HG03378 (cell line): ENCODE results near the gene CHST8.
"Not testable (repeated sequence)": the region's sequence is repeated elsewhere in the genome, so short reads cannot be mapped to it uniquely, and the experiment has no call there.

Experiments used
- ATAC-seq: cut with Tn5 transposase; IDR thresholded peaks from one replicate; pipeline ENCODE4 v1.9.1; 2021; ENCODE audit warnings: mild to moderate bottlenecking, moderate library complexity; ENCODE audit not compliant: unreplicated experiment

Gene CHST8

DNA sequence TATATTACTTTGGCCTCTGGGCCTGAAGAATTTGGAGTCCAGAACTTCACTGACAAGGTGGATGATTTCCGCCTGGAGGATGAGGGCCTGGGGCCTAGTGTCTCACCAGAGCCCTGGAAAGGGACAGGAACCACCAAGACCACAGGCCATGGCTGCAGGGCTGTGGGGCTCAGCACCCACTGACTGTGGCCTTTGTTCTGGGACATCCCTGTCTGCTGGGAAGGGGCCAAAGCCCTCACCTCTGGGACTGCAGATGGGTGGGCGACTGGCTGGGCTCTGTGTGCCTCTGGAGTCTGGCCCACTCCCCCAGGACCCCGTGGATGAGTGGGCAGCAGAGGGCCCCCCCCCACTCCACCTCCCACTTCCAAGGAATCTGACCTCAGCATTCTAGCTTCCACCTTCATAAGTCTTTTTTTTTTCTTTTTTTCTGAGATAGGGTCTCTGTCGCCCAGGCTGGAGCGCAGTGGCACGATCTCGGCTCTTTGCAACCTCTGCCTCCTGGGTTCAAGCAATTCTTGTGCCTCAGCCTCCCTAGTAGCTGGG, 20.3 kb downstream of the CHST8 start:
- ATAC-seq, result no peak

DNA sequence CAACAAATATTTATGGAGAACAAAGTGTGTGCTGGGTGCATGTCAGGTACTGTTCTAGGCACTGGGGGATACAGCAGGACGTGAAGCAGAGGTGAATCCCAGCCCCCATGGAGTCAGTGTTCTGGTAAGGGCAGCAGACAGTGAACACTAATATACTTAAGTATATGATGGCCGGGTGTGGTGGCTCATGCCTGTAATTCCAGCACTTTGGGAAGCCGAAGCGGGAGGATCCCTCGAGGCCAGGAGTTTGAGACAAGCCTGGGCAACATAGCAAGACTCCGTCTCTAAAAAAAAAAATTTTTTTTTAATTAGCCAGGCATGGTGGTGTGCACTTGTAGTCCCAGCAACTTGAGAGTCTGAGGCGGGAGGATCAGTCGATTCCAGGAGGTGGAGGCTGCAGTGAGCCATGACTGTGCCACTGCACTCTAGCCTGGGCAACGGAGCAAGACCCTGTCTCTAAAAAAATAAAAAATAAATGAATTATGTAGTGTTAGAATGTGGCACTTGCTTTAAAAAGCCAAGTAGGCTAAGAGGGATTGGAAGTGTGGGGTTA, 22.6 kb downstream of the CHST8 start:
- ATAC-seq, result no peak

DNA sequence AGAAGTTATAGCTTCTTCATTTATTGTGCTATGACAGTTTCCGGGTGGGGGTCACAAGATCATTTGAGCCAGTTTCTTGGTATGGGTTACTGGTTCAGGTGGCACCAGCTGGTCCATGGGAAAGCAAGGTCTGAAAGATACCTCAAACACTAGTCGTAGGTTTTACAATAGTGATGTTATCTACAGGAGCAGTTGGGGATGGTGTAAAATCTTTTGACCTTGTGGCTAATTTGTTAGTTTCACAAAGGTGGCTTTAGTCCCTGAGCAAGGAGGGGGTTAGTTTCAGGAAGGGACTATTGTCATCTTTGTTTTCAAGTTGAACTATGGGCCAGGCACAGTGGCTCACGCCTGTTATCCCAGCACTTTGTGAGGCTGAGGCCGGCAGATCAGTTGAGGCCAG, 24.6 kb downstream of the CHST8 start:
- ATAC-seq, result no peak

DNA sequence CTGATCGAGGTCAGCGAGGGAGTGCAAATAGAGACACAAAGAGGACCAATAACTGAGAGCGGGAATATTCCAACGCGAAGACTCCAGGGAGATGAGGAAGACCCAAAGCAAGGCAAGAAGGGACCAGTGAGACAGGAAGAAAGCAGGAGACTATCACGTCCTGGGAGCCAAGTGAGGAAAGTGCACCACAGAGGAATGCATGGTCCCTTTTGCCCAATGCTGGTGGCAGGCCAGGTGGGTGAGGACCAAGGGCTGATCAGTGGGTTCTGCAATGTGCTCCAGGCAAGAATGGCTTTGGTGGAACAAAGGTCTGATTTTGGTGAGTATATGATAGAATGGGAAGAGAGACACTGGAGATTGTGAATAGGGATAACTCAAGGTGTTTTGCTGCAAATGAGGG, 25.4 kb downstream of the CHST8 start:
- ATAC-seq, result no peak

DNA sequence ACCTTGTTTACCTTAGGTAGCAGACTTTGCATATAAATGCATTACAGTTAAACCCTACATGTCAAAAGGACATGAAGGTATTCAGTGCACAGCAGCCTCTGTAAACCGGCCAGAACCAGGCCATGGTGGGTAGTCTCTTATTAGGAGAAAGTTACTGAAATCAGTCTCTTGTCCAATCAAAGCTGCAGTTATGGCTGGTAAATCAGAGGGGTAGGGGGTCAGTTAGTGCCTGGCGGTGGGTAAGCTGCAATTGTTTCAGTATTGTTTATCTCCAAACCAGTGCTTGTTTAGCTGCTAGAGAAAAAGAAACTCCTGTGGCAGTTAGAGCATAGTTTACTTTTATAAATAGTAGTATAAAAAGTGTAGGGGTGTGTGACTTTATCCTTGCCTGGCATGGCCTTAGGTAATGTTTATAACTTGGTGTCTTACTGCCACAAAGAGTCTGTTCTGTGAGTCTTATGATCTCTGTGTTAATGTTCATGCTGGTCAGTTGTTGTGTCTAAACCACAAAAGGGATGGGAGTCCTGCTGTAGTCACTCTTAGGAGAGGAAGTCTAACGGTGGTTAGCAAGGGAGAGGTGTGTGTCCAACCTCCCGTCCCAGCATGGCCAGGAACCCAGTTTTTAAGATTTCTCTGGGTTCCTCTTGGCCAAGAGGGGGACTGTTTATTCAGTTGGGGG, 28.0 kb downstream of the CHST8 start:
- no peak for ATAC-seq

DNA sequence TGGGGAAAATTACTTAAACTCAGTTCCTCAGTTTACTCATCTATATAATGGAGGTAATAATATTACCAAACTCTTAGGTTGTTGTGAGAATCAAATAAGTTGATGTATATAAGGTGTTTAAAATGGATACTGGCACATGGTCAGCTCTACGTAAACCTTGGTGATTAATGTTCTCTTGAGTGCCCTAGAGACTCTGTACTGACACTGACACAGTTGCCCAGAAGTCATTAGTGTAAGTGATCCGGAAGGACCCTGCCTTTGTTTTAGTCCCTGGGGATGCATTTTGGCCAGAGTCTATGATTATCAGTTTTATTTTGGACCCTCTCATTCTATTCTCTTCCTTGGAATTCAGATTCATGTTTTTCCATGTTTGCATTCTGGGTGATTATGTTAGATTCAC, 31.9 kb downstream of the CHST8 start:
- ATAC-seq, result no peak

DNA sequence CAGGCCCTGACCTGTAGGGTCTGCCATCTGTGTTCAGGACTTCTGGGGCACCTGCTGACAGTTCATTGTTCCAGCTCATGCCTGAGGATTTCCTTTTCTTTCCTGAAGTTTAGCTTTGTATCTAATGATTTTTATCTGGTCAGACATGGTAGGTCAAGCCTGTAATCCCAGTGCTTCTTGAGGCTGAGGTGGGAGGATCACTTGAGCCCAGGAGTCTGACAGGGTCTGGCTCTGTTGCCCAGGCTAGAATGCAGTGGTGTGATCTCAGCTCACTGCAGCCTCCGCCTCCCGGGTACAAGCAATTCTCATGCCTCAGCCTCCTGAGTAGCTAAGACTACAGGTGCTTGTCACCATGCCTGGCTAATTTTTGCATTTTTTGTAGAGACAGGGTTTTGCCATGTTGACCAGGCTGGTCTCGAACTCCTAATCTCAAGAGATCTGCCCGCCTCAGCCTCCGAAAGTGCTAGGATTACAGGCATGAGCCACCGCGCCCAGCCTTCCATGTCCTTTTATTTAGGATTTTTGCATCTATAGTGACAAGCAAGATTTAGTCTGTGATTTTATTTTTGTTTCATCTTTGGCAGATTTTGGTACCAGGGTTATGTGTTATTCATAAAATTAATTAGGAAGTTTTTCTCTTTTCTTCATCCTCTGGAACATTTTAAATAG, 33.2 kb downstream of the CHST8 start:
- ATAC-seq, result no peak

DNA sequence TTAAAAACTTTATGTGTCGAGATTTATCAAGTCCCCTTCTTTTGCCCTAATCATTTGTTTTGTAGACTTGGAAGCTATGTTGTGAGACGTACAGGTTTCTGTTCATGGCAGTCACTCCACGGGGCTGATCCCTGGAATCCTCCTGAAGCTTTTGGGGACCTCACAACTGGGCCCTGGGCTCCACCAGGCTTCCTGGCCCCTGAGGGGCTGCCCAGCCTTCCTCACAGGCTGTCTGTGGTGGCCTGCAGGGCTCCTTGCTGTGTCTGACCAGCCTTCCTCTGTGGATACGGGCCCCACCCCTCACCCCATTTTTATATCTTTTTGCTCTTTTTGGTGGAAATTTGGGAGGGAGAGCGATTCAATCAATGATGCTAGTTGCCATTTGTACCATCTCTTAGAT, 38.1 kb downstream of the CHST8 start:
- ATAC-seq, result no peak

DNA sequence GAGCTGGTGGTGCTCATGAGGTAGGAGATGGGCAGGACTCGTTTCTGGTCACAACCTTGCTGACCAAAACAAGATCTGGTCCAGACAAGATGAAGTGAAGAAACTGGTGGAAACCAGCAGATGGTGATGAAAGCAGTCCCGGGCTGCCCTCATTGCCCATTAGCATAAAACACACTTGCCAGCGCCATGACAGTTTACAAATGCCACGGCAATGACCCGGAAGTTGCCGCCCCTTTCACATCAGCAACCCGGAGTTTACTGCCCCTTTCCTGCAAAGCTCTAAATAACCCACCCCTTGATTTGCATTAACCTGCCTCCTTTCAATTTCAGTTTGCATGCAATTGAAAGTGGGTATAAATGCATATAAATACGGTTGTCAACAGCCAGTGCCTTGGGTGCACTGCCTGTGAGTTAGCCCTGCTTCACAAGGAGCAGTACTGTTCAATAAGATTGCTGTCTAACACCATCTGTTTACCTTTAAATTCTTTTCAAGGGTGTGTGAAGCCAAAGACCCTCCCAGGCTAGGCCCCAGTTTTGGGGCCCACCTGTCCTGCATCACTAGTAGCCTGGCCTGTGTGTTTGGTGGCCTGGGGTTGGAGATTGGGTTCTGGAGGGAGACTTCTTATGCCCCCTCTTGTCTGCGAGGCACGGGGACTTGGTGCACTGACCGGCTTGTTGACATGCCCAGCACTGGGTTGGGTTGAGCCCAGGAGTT, 38.8 kb downstream of the CHST8 start:
- no peak for ATAC-seq

DNA sequence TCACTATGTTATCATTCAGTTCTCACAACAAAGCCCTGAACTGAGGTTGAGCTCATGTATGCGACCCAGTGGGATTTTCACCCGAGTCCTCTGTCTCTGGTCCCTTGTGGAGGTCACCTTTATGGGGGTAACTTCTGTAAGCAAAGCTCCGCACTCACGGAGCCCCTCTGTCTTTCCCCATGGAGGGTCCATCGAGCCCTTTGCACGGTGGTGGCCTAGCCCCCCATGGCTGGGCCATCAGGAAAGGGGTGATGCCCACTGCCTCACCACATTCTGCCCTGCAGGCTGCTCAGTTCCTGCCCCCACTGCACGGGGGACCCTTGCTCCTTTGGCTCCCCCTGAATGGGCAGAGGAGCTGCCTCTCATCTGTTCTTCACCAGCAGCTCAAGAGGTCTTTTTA, 39.6 kb downstream of the CHST8 start:
- no peak for ATAC-seq

DNA sequence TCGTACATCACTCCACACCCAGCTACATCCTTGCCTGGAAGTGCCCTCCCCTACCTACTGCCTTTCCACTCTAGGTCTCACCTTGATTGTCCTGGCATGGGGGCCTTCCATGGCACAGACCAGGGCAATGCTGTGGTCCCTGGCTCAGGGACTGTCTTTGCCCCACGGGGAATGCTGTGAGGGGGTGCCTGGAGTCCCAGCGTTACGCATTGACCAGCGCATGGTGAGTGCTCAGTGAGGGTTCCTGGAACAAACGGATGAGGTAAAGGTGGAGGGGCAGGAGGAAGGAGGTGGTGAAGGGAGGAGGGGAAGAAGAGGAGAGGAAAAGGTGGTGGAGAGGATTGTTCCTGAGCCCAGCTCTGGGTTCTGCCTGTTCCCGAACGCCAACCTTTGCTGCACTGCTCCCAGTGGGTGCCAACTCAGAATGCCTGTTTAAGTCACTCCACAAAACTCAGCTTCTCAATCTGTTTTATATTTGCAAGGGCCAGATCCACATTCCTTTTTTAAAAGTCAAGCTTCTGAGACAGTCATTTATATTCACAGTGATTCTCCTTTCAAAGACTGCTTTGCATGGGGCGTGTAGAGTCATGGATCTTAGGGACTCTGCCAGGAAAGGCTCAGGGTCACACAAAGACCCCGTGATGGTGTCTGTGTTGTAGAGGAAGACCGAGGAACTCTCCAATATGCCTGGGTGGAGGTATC, 40.8 kb downstream of the CHST8 start:
- no peak for ATAC-seq

DNA sequence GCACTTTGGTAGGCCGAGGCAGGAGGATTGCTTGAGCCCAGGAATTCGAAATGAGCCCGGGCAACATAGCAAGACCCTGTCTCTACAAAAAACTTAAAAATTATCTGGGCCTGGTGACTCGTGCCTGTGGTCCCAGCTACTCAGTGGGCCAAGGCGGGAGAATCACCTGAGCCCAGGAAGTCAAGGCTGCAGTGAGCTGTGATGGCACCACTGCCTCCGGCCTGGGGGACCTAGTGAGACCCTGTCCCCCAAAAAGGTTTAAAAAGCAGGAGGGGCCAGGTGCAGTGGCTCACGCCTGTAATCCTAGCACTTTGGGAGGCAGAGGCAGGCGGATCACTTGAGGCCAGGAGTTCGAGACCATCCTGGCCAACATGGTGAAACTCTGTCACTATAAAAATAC, 41.6 kb downstream of the CHST8 start:
- ATAC-seq, result not testable (repeated sequence)

DNA sequence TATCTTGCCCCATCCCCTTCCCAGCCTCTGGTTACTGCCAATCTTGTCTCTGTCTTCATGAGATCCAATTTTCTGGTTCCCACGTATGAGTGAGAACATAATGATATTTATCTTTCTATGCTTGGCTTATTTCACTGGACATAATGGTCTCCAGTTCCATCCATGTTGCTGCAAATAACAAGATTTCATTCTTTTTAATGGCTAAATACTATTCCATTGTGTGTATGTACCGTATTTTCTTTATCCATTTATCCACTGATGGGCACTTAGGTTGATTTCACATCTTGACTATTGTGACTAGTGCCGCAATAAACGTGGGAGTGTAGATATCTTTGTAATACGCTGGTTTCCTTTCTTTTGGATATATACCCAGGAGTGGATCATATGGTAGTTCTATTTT, 43.0 kb downstream of the CHST8 start:
- no peak for ATAC-seq

DNA sequence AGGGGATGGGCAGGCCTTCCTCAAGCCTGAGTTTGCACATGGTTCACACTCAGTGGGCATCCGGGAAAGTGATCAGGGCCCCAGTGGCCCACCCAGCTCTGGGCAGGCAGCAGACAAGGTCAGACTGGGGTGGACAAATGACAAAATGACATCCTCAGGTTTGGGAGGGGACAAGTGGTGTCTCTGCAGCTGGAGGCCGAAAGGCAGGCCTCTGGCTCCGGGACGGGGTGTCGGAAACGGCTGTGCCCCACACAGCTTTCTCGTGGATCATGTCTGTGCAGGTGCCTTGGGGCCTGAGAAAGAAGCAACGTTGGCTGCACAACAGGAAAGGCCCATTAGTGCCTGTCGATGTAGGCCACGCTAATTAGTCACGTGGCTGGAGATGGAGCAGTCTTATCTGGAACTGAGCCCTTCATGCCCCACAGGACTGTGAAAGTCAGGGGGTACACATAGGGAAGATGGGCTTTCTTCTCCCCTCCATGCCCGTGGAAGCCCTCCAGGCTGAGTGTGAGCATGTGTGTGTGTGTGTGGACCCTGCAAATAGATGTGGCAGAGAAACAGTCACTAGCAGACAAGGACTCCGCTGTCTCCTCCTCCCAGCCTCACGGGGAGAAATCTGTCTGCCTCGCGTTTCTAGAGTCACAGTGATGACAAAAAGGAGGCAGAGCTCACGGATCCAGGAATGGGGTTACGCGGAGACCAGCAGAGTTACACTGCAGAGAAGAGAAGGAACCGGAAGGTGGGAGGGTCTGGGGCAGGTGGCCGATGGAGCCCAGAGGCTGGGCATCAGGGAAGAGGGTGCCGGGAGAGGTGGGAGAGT, 44.2 kb downstream of the CHST8 start:
- no peak for ATAC-seq

DNA sequence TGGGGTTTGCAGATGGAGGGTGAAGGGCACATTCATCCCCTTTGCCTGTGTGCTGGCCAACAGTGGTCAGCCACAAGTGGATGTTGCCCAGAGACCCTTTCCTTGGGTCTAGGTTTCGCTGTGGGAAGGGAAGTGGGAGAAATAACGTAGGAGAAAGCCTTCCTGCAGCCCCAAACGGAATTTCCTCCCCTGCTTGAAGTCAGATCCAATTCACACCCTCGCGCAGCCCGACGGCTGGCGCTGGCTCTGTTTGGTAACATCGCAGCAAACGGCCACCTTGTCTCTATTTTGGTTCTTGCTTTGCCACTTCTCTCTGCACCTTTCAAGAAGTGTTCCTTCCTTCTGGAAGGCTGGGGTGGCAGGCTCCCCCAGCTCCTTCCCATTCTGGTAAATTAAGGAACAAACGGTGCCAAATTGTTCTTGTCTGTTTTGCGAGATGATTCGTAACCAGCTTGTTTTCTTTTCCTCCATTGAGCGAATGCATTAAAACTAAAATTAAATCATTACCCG, 45.4 kb downstream of the CHST8 start:
- no peak for ATAC-seq

DNA sequence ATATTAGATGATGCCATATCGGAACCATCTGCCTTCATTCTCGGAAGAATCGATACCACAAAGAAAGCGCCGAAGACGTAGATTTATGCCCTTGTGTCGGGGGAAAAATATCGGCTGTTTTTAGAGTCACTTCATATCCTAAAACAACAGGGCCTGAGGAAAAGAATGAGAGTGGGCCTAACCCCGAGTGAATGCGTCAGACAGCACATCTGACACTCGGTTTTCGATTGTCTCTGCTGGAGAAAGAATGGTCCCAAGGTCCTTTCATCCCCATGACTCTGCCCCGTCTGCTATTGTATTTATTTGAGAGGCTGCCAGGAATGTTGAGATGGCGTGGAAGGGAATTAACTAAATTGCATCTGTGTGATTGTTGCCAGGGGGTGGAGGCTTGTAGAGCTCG, 46.1 kb downstream of the CHST8 start:
- ATAC-seq, result no peak

DNA sequence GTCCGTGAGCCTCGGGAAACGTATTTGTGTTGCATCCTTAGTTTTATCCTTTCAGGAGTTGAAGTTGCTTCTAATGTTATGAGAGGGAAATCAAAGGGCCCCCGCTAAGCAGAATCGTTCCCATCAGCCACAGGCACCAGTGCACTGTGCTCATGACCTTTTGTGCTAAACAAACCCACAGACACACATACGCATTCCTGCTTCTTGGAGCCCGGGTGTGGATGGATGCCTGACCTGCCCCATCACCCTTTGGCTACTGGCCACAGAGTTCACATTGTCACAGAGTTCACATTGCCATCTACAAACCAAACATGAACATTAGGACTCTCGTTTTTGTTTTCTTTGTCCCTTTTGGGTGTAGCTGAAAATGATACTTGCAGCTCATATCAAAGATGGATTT, 47.2 kb downstream of the CHST8 start:
- ATAC-seq, result no peak

DNA sequence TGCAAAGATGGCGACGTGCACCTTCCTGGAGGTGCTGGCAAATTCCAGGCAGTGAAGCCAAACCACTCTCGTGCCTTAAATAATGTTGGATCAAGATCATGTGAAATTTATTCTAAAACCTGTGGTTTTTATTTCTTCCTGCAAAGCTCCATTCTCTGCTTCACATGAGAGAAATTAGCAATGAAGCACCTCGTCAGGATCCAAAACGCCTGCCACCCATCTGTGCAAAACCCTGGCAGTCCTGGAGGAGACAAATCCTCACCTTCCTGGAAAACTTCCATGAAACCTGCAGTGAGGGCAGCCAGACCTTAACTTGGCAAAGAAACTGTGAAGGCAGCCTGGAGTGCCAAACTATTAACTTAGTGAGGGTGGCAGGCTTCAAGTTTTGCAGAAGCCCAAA, 47.6 kb downstream of the CHST8 start:
- no peak for ATAC-seq

DNA sequence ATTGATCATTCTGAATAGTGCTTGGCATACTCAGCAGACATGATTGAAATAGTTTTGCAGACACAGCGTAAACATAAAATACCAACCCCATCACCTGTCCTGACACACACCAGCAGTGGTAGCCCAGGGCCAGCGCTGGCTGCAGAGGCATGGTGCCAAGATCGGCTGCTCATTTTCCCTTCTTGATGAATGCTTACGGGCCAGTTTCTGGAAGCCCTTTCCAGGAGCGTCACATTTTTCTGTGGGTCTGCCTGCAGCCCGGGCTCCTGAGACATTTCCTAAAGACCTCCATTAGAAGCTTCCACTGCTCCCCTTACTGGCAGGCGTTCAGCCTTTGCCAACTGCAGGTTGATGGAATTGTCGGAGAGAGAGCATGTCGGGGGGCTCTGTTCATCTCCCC, 48.6 kb downstream of the CHST8 start:
- ATAC-seq, result no peak

DNA sequence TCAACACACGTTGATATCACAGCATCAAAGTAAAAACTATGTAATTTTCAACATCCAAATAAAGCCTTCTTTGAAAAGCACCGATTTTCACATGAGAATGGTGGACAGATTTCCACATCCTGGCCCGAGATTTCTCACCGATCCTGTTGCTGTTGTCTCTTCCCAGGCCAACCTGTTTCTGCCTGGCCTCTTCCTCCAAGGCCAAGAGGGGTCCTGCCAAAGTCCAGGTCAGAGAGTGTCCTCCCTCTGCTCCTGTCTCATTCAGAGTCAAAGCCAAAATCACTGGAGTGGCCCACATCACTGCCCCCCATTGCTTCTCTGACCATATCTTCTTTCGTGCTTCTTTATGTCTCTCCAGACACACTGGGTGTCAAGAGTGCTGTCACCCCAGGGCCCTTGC, 49.5 kb downstream of the CHST8 start:
- no peak for ATAC-seq
